ENCODE results near the gene LEFTY2.

LEFTY2 gene

DNA sequence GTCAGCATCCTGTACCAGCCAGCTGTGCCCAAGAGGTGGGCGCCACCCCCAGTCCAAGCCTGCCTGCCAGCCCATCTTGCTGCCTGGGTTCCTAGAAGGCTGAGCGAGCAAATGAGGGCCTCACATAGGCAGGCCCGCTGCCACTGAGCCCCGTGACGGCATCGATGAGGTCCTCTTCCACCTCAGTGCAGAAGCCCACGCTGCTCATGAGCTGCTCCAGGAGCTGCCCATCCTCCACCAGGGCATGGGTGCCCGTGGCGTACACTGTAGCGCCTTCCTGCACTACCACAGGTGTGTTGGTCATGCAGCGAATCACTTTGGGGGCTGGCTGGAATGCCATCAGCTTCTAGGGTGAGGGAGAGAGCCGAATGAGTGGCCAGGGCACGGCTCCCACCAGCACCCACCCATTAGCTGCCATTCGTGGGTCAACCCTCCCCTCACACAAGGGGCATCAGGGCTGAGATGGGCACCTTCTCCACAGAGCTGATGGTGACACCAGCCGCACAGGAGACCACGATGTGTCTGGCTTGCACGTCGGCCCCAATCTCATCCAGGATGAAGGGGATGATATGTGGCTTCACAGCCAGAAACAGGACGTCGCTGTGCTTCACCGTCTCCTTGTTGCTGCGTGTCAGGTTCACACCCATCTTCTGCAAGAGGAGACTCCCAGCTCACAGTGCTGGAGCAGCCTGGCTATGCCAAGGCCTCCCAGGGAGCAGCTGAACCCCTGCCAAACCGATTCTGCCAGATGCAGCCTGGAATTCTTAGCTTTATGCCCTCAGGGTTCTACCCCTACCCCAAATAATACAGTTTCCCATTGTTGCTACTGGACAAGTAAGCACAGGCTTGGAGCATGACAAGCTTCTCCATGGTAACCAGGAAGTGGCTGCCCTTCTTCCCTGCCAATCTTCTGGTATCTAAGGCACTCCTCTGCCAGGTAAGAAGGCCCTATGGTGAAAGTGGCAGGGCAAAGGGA is 19.0 kb downstream of the LEFTY2 start:
- H3K27ac ChIP-seq = peak overlapping the region; percentile 97
- ChIA-PET POLR2A (ENCODE audit: low non-redundant PET) (interaction anchor here (0.5 to 3.6 kb wide), 3 partner anchors 22 to 39 kb away, joined by 3 to 22 read pairs (median 3); partner anchors contain the start of gene TMEM63A), CTCF (interaction anchor here (0.5 to 1.9 kb wide), 6 partner anchors 14 to 597 kb away, joined by 3 to 11 read pairs (median 4); partner anchors contain the start of gene TMEM63A)
- peak; percentile 97 for DNase-seq (ENCODE audit: low spot score)
- TF ChIP-seq, protein P1, sequence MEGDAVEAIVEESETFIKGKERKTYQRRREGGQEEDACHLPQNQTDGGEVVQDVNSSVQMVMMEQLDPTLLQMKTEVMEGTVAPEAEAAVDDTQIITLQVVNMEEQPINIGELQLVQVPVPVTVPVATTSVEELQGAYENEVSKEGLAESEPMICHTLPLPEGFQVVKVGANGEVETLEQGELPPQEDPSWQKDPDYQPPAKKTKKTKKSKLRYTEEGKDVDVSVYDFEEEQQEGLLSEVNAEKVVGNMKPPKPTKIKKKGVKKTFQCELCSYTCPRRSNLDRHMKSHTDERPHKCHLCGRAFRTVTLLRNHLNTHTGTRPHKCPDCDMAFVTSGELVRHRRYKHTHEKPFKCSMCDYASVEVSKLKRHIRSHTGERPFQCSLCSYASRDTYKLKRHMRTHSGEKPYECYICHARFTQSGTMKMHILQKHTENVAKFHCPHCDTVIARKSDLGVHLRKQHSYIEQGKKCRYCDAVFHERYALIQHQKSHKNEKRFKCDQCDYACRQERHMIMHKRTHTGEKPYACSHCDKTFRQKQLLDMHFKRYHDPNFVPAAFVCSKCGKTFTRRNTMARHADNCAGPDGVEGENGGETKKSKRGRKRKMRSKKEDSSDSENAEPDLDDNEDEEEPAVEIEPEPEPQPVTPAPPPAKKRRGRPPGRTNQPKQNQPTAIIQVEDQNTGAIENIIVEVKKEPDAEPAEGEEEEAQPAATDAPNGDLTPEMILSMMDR (conservative IDR thresholded peaks at IDR 0.05; ENCODE audit: low read depth) = no peak

- peak; percentile 93 for DNase-seq (ENCODE audit: low spot score)
- ChIA-PET POLR2A (ENCODE audit: low non-redundant PET) (no interaction called here), CTCF (interaction anchor here (0.5 to 1.6 kb wide), 7 partner anchors 8 to 445 kb away, joined by 3 to 6 read pairs (median 3); partner anchors contain the start of gene SRP9)
- peak overlapping the region; percentile 86 for H3K27ac ChIP-seq
- TF ChIP-seq, protein P1 (conservative IDR thresholded peaks at IDR 0.05; ENCODE audit: low read depth) = no peak
These were observed 21.1 kb downstream of the LEFTY2 start for GRCh38 chr1:225919906-225920305.

DNA sequence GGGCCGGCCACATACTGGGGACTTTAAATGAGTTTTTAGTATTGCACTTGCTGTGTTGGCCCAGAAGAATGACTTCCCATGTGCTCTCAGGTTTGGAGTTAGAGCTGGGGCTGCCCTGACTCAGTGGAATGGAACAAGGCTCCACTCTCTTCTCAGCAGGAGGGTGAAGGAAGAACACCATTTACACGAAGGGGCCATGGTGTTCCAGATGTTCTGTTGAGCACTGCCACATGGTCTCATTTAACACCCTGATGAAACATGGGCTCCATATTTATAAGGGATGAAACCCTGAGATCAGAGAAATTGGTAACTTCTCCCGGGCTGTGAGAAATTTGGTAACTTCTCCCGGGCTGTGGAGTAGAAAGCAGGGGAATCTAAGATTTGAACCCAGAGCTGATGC is 22.7 kb downstream of the LEFTY2 start:
- no peak overlapping the region for H3K27ac ChIP-seq
- DNase-seq (ENCODE audit: low spot score) = no peak
- TF ChIP-seq, protein P1 (conservative IDR thresholded peaks at IDR 0.05; ENCODE audit: low read depth) = no peak
- ChIA-PET CTCF (no interaction called here), POLR2A (ENCODE audit: low non-redundant PET) (interaction anchor here (0.6 kb wide), 1 partner anchor 27 kb away, joined by 7 read pairs; no protein-coding TSS in a partner anchor)

DNA sequence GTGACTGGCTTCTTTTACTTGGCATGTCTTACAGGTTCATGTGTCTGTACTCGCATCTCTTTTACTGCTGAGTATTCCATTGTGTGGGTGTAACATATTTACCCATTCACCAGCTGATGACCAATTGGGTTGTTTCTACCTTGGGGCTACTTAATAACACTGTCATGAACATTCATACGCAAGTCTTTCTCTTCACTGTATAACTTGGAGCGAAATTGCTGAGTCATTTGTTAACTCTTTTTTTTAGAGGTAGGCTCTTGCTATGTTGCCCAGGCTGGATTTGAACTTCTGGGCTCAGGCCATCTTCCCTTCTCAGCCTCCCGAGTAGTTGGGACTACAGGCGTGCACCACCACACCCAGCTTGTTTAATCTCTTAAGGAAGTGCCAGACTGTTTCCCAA is 23.5 kb downstream of the LEFTY2 start:
- TF ChIP-seq, protein P1 (conservative IDR thresholded peaks at IDR 0.05; ENCODE audit: low read depth) = no peak

DNA sequence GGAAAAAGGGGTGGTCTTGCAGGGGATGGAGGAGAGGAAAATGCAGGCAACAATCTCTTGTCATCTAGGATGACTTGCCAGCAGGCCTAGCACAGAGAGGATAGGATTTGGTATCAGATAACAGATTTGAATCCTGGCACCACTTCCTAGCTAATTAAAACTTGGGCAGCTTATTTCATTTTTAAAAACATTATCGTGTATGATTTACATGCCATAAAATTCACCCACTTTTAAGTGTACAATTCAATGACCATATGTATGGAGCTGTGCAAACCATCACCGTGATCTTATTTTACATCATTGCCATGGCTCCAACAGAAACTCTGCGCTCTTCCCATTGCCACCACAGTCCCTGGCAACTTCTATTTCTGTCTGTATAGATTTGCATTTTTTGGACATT is 23.9 kb downstream of the LEFTY2 start:
- DNase-seq (ENCODE audit: low spot score) = no peak
- CTCF ChIA-PET = interaction anchor here (1.9 kb wide), 1 partner anchor 140 kb away, joined by 6 read pairs; the partner anchor contains the start of gene SRP9
- TF ChIP-seq, protein P1 (conservative IDR thresholded peaks at IDR 0.05; ENCODE audit: low read depth) = no peak
- peak overlapping the region; percentile 78 for H3K27ac ChIP-seq
- POLR2A ChIA-PET (ENCODE audit: low non-redundant PET) = no interaction called here

More for the DNA sequence above, 23.5 kb downstream of the LEFTY2 start:
- H3K27ac ChIP-seq = peak overlapping the region; percentile 37; the same call in 1 of the 2 replicates
- POLR2A ChIA-PET (ENCODE audit: low non-redundant PET) = no interaction called here
- peak; percentile 90 for DNase-seq (ENCODE audit: low spot score)
- CTCF ChIA-PET = interaction anchor here (1.9 kb wide), 1 partner anchor 140 kb away, joined by 6 read pairs; the partner anchor contains the start of gene SRP9

- no peak for DNase-seq (ENCODE audit: low spot score)
- ChIA-PET POLR2A (ENCODE audit: low non-redundant PET) (no interaction called here), CTCF (interaction anchor here (0.6 to 1.3 kb wide), 4 partner anchors 38 to 1389 kb away, joined by 3 to 4 read pairs (median 4); no protein-coding TSS in a partner anchor)
- TF ChIP-seq, protein P1 (conservative IDR thresholded peaks at IDR 0.05; ENCODE audit: low read depth) = no peak
- H3K27ac ChIP-seq = peak overlapping the region; percentile 78
These were observed 25.5 kb downstream of the LEFTY2 start for GRCh38 chr1:225915538-225915991.
